ENCODE data around the gene ATG9A. TPM values are rescaled to one million over a fixed set of nuclear protein-coding genes. Genes with fewer than 3 reads are reported as not detected.

ATG9A gene
- total and polyA plus RNA-seq, 2 donors (not counting 1 experiment from before 2014, with no cell fraction given), result 41.8 to 65.5 TPM

- no peak overlapping the region for H3K4me3 ChIP-seq (ENCODE audit: control extremely low read depth in 1 of 5, extremely low read depth in 1 of 5, insufficient read depth in 1 of 5, low read depth in 2 of 5, low read length in 4 of 5)
- ChIA-PET POLR2A (interaction anchor here (0.9 kb wide), 1 partner anchor 20 kb away, joined by 5 read pairs; no protein-coding TSS in a partner anchor), CTCF (no interaction called here)
- no peaks in the 10 kb centered on the region for H3K27me3 ChIP-seq (replicated peaks in 1 of 4; ENCODE audit: control extremely low read depth in 1 of 4, control insufficient read depth in 3 of 4, insufficient read depth in 4 of 4, low read length in 3 of 4)
- no peak for ATAC-seq (ENCODE audit: low read depth)
- peaks cover 36% of the 10 kb centered on the region for H4K20me1 ChIP-seq (ENCODE audit: control insufficient read depth, insufficient read depth, low read length, poor library complexity, severe bottlenecking)
- no peaks in the 10 kb centered on the region for H3K27me3 Mint-ChIP-seq
- H3K4me3 Mint-ChIP-seq, result no peak overlapping the region
- no peak overlapping the region for H3K9ac ChIP-seq (ENCODE audit: low read length)
- peaks cover 18% of the 10 kb centered on the region for H3K4me1 Mint-ChIP-seq
- TF ChIP-seq EZH2 (IDR thresholded peaks at IDR 0.05; ENCODE audit: borderline replicate concordance, insufficient read depth, low read depth, low read length, poor library complexity, severe bottlenecking) (no peak), CTCF (IDR thresholded peaks at IDR 0.05) (no peak)
- no peaks in the 10 kb centered on the region for H3K9me3 Mint-ChIP-seq (ENCODE audit: insufficient read depth)
- intact Hi-C loops (cut with micrococcal nuclease), result no loop called here
- H3K27ac Mint-ChIP-seq, result no peak overlapping the region
- H3K27ac ChIP-seq (ENCODE audit: low read length in 2 of 2), result no peak overlapping the region
- H3K9me3 ChIP-seq (ENCODE audit: control extremely low read depth in 1 of 3, control insufficient read depth in 2 of 3, insufficient read depth in 1 of 3, low read length in 2 of 3), result no peaks in the 10 kb centered on the region
- peaks cover 42% of the 10 kb centered on the region for H3K79me2 ChIP-seq (ENCODE audit: control insufficient read depth, insufficient read depth, low read length)
- peaks cover 6 to 8% of the 10 kb centered on the region in 2 donors for H3K4me1 ChIP-seq (ENCODE audit: control insufficient read depth in 2 of 2, insufficient read depth in 2 of 2, low read length in 2 of 2)
- H3K36me3 ChIP-seq (replicated peaks in 1 of 2; ENCODE audit: control extremely low read depth in 1 of 2, control insufficient read depth in 1 of 2, extremely low read depth in 1 of 2, insufficient read depth in 2 of 2, low read length in 1 of 2), result peaks cover 2 to 66% of the 10 kb centered on the region in 2 experiments
- 100% methylated on average over 2 of the region's 3 CpGs for WGBS (ENCODE audit: insufficient coverage)
- no peak overlapping the region for H3K4me2 ChIP-seq (replicated peaks; ENCODE audit: low read depth, low read length, poor library complexity, severe bottlenecking)
- no peak overlapping the region for H2AFZ ChIP-seq (ENCODE audit: insufficient read depth, low read depth, low read length, poor library complexity, severe bottlenecking)
- DNase-seq, result no peak
These were observed 4.9 kb upstream of the ATG9A start for GRCh38 chr2:219234331-219234730.

GRCh38 chr2:219230059-219230540 lies 664 bp upstream of the ATG9A start:
- peak overlapping the region; percentile 82 for H3K9ac ChIP-seq (ENCODE audit: low read length)
- H4K20me1 ChIP-seq (ENCODE audit: control insufficient read depth, insufficient read depth, low read length, poor library complexity, severe bottlenecking), result peaks cover 63% of the 10 kb centered on the region
- peak overlapping the region; percentile 74 to 87 for H3K27ac ChIP-seq (ENCODE audit: low read length in 2 of 2)
- H2AFZ ChIP-seq (ENCODE audit: insufficient read depth, low read depth, low read length, poor library complexity, severe bottlenecking), result peak overlapping the region; percentile 78
- DNase-seq (peak; percentile 57), ATAC-seq (ENCODE audit: low read depth) (no peak)
- H3K4me1 ChIP-seq (ENCODE audit: control insufficient read depth in 2 of 2, insufficient read depth in 2 of 2, low read length in 2 of 2), result peaks cover 17 to 23% of the 10 kb centered on the region in 2 donors
- ChIA-PET CTCF (interaction anchor here (0.8 to 4.9 kb wide), 14 partner anchors 12 to 158 kb away, joined by 3 to 30 read pairs (median 5); partner anchors contain the start of genes CNPPD1, DNAJB2, GLB1L and STK16), POLR2A (interaction anchor here (0.8 to 3.2 kb wide), 14 partner anchors 9 to 65 kb away, joined by 3 to 56 read pairs (median 10); partner anchors contain the start of genes ABCB6, CNPPD1, DNAJB2 and GLB1L)
- peak overlapping the region; percentile 86 to 98 (median 92) for H3K4me3 ChIP-seq (ENCODE audit: control extremely low read depth in 1 of 5, extremely low read depth in 1 of 5, insufficient read depth in 1 of 5, low read depth in 2 of 5, low read length in 4 of 5)
- no peaks in the 10 kb centered on the region for H3K9me3 ChIP-seq (ENCODE audit: control extremely low read depth in 1 of 3, control insufficient read depth in 2 of 3, insufficient read depth in 1 of 3, low read length in 2 of 3)
- peaks cover 5 to 45% of the 10 kb centered on the region in 2 experiments for H3K36me3 ChIP-seq (replicated peaks in 1 of 2; ENCODE audit: control extremely low read depth in 1 of 2, control insufficient read depth in 1 of 2, extremely low read depth in 1 of 2, insufficient read depth in 2 of 2, low read length in 1 of 2)
- TF ChIP-seq CTCF (IDR thresholded peaks at IDR 0.05), result no peak
- no peak for TF ChIP-seq EZH2 (IDR thresholded peaks at IDR 0.05; ENCODE audit: borderline replicate concordance, insufficient read depth, low read depth, low read length, poor library complexity, severe bottlenecking)
- H3K27me3 ChIP-seq (replicated peaks in 1 of 4; ENCODE audit: control extremely low read depth in 1 of 4, control insufficient read depth in 3 of 4, insufficient read depth in 4 of 4, low read length in 3 of 4), result no peaks in the 10 kb centered on the region
- H3K27ac Mint-ChIP-seq, result peak overlapping the region; percentile 98
- no peaks in the 10 kb centered on the region for H3K27me3 Mint-ChIP-seq
- intact Hi-C loops (cut with micrococcal nuclease), result no loop called here
- peak overlapping the region; percentile 93 for H3K4me2 ChIP-seq (replicated peaks; ENCODE audit: low read depth, low read length, poor library complexity, severe bottlenecking)
- H3K4me1 Mint-ChIP-seq, result peaks cover 38% of the 10 kb centered on the region
- WGBS (ENCODE audit: insufficient coverage), result 1% methylated on average over 24 of the region's 24 CpGs
- peaks cover 71% of the 10 kb centered on the region for H3K79me2 ChIP-seq (ENCODE audit: control insufficient read depth, insufficient read depth, low read length)
- H3K9me3 Mint-ChIP-seq (ENCODE audit: insufficient read depth), result no peaks in the 10 kb centered on the region
- peak overlapping the region; percentile 99 for H3K4me3 Mint-ChIP-seq
